ENCODE measurements around the gene C4BPB. TPM values are rescaled to one million over a fixed set of nuclear protein-coding genes. Genes with fewer than 3 reads are reported as not detected.

Gene C4BPB
- total and polyA plus RNA-seq, 2 of the 13 experiments (the other 11 are each of a cell fraction or from before 2014, with no cell fraction given): 155 to 266 TPM

- TF ChIP-seq ZNF574 (CRISPR knock-in tag; IDR thresholded peaks at IDR 0.05): no peak
- TF ChIP-seq FOXK1 (CRISPR knock-in tag; IDR thresholded peaks at IDR 0.05; ENCODE audit: borderline replicate concordance, low read depth): no peak
- TF ChIP-seq ZMYM3 (CRISPR knock-in tag; IDR thresholded peaks at IDR 0.05): no peak
- TF ChIP-seq ATF6 (CRISPR knock-in tag; conservative IDR thresholded peaks at IDR 0.05): no peak
- TF ChIP-seq ZNF777 (CRISPR knock-in tag; IDR thresholded peaks at IDR 0.05): no peak
- 0 out of 2 replicates have a peak, but pooled peaks have one; percentile 45 for TF ChIP-seq GATAD2A (CRISPR knock-in tag; IDR thresholded peaks at IDR 0.05)
- TF ChIP-seq BORCS8-MEF2B (CRISPR knock-in tag; IDR thresholded peaks at IDR 0.05): no peak
- TF ChIP-seq MEF2D (CRISPR knock-in tag; IDR thresholded peaks at IDR 0.05): no peak
- TF ChIP-seq ZBTB42 (CRISPR knock-in tag; IDR thresholded peaks at IDR 0.05): no peak
- no peak for TF ChIP-seq ZFP37 (CRISPR knock-in tag; IDR thresholded peaks at IDR 0.05; ENCODE audit: borderline replicate concordance)
- no peak for TF ChIP-seq MZF1 (CRISPR knock-in tag; IDR thresholded peaks at IDR 0.05; ENCODE audit: borderline replicate concordance)
- TF ChIP-seq ZBTB49 (CRISPR knock-in tag; IDR thresholded peaks at IDR 0.05; ENCODE audit: borderline replicate concordance): no peak
- TF ChIP-seq NFAT5 (CRISPR knock-in tag; IDR thresholded peaks at IDR 0.05): no peak
- TF ChIP-seq TBL1XR1 (IDR thresholded peaks at IDR 0.05; ENCODE audit: borderline replicate concordance, low read length, partially characterized antibody): no peak
- no peak for TF ChIP-seq ZFP90 (CRISPR knock-in tag; IDR thresholded peaks at IDR 0.05; ENCODE audit: borderline replicate concordance)
- no peak for TF ChIP-seq ADNP (CRISPR knock-in tag; IDR thresholded peaks at IDR 0.05)
- no peak for TF ChIP-seq EED (CRISPR knock-in tag; IDR thresholded peaks at IDR 0.05)
These were observed 10.9 kb upstream of the C4BPB start (continued) for GRCh38 chr1:207077470-207078377.
